Ectodermal cell (in vitro differentiated cells): Measurements from ENCODE around the gene APBA2.
"Not testable (repeated sequence)": the region's sequence is repeated elsewhere in the genome, so short reads cannot be mapped to it uniquely, and the experiment has no call there.

Experiments used
- H3K27ac ChIP-seq: 2 replicates; pipeline ENCODE4 v1.7.0; 2013; ENCODE audit warnings: mild to moderate bottlenecking, low read depth, low read length; ENCODE audit not compliant: insufficient read depth, poor library complexity, severe bottlenecking
- H3K27me3 ChIP-seq: 2 replicates; pipeline ENCODE4 v1.7.0; 2013; ENCODE audit warnings: mild to moderate bottlenecking, low read length; ENCODE audit not compliant: insufficient read depth, control insufficient read depth, poor library complexity, severe bottlenecking
- H3K36me3 ChIP-seq: one replicate; pipeline ENCODE4 v1.7.0; 2013; ENCODE audit warnings: low read length; ENCODE audit not compliant: control insufficient read depth, insufficient read depth
- H3K4me1 ChIP-seq: one replicate; pipeline ENCODE4 v1.7.0; 2013; ENCODE audit warnings: low read length; ENCODE audit not compliant: control insufficient read depth, insufficient read depth
- H3K4me3 ChIP-seq: 2 replicates; pipeline ENCODE4 v1.7.0; 2013; ENCODE audit warnings: low read depth, low read length, control low read depth; ENCODE audit not compliant: insufficient read depth
- H3K9me3 ChIP-seq: 2 replicates; pipeline ENCODE4 v1.7.0; 2013; ENCODE audit warnings: mild to moderate bottlenecking, low read length, moderate library complexity; ENCODE audit not compliant: control insufficient read depth
- WGBS, 2 experiments: methylation state at CpG; one replicate each; pipeline ENCODE4 v1.1.7; 2013; ENCODE audit warnings: missing lambda C conversion rate in 2 of 2; 5-methylcytosine and 5-hydroxymethylcytosine counted together

Gene APBA2

DNA sequence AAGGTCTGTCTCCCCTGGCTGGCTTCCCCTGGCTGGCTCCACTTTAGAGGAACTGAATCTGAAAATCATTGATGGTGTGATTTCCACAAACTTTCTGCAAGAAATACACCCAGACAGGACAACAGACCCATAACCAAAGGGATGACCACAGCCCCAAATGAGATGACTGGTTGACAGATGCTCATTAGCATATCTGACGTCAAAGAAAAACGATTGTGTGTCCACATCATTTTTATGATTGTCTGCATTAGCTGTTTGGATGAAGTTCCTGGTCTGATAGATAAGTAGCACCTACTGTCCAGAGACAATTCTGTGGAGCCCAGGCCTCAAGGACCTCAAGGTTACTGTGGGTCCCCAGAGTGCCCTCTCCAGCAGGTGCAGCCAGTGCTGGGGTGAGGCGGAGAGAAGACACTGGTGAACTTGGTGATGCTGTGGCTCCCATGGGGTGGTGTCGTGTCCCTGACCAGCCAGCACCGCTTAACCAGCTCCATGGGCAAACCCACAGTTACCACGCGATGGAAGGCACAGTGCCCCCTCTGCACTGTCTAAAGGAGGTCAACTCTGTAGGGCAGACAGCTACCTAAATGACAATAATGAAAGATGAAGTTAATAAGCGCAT lies 256.5 kb downstream of the APBA2 start:
- no peak overlapping the region for H3K4me3 ChIP-seq
- no peak overlapping the region for H3K27ac ChIP-seq
- no peaks in the 10 kb centered on the region for H3K36me3 ChIP-seq
- no peaks in the 10 kb centered on the region for H3K4me1 ChIP-seq
- no peaks in the 10 kb centered on the region for H3K27me3 ChIP-seq
- WGBS, 2 experiments, result 93 to 94% methylated on average over 8 of the region's 8 CpGs
- no peaks in the 10 kb centered on the region for H3K9me3 ChIP-seq

DNA sequence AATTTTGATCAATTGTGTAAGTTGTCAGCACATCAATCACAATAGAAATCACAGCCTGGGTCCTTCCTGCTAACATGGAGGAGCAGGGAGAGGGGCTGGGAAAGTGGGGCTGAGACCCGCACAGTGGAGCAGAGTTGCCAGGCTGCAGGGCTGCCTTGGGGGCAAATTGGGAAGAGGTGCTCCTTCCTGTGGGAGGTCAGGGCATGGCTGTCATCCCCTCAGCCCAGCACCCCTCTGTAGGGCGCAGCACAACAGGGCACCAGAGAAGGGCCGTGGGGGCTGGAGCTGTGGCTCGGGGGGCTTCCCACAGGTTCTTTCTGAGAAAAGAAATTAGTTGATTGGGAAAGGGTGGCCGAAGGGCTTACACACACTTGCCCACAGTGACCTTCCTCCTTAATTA lies 257.5 kb downstream of the APBA2 start:
- Histone ChIP-seq H3K36me3 (no peaks in the 10 kb centered on the region), H3K4me3 (no peak overlapping the region), H3K27me3 (no peaks in the 10 kb centered on the region), H3K9me3 (no peaks in the 10 kb centered on the region), H3K27ac (no peak overlapping the region), H3K4me1 (no peaks in the 10 kb centered on the region)
- WGBS, 2 experiments, result 87 to 88% methylated on average over 4 to 5 of the region's 5 CpGs

DNA sequence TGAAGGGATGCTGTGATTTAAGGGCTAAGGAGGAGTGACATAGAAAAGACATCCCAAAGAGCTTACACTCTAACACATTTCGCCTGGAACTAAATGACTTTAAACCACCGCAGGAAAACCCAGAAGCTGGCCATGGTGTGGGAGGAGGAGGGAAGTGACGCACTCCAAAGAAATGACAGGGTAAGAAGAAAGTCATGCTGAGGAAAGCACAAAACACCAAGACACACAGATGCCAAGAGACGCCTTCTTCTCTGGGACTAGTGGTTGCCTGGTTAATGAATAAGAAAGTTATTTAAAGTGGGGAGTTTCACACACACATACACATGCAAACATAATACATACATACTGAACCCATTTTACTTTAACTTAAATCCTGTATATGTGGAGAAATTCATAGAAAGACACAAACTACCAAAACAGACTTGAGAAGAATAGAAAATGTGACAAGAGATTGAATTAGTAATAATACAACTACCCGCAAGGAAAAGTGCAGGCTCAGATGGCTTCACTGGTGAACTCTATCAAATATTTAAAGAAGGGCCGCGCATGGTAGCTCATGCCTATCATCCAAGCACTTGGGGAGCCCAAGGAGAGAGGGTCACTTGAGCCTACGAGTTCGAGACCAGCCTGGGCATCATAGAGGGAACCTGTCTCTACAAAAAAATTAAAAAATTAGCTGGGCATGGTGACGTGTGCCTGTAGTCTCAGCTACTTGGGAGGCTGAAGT lies 258.3 kb downstream of the APBA2 start:
- no peaks in the 10 kb centered on the region for H3K9me3 ChIP-seq
- H3K4me1 ChIP-seq, result no peaks in the 10 kb centered on the region
- no peak overlapping the region for H3K4me3 ChIP-seq
- no peak overlapping the region for H3K27ac ChIP-seq
- H3K36me3 ChIP-seq, result no peaks in the 10 kb centered on the region
- no peaks in the 10 kb centered on the region for H3K27me3 ChIP-seq
- WGBS, 2 experiments, result 83 to 84% methylated on average over 9 to 10 of the region's 10 CpGs

DNA sequence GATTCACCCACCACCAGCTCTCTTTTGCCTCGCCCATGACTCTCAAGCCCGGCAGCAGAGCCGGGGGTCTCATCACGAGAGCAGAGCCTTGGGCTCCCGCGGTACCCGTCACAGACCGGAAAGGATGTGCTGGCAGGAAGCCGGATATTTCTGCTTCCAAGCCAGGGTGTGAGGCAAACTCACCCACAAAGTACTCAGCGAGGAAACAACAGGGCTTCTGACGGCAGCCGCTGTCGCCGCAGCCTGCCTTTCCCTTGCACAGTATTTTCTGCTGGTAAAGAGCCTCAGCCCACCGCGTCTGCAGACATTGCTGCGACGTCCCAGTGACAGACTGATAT lies 263.9 kb downstream of the APBA2 start:
- Histone ChIP-seq H3K36me3 (no peaks in the 10 kb centered on the region), H3K4me1 (no peaks in the 10 kb centered on the region), H3K4me3 (no peak overlapping the region), H3K9me3 (no peaks in the 10 kb centered on the region), H3K27ac (no peak overlapping the region), H3K27me3 (no peaks in the 10 kb centered on the region)
- 96% methylated on average over 18 of the region's 18 CpGs for WGBS, 2 experiments

DNA sequence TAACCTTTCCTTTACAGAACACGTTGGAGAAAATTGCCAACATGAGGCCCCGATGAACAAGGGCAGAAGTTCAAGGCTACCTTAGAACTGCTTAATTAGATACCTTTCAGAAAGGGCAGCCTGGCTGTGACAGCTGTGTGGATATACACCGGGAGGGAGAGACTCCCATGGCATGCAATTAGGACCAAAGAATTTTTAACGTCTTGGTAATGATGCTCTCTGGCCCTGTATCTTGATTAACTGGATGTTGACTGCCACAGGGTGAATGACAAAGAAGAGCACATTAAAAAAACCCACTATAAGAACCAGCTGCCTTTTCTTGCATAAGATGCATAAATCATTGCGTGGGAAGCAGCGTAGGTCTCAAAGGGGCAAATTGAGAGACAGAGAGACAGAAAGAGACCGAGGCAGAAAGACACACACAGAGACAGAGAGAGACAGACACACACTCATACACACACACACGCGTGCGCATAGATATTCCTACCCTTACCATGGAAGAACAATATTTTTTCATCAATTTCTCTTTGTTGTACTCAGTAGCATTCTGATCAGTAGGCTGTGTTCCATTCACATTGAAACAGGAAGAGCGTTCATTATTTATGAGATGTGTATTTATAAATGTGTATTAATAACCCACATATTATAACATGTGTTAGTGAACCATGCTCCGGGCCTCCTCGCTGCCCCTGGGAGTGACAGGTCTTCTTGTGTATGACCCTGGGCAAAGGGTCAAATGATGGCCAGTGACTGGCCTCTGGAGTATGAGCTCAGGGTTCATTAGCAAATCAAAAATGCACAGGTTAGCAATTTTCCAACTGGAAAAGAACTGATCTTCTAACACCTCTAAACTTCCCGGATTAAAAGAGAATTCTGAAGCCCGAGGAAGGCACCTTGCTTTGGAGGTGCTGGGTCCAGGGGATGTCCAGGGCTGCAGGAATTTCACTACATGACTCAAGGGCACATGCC lies 265.0 kb downstream of the APBA2 start:
- no peaks in the 10 kb centered on the region for H3K27me3 ChIP-seq
- 89 to 90% methylated on average over 14 of the region's 15 CpGs for WGBS, 2 experiments
- H3K36me3 ChIP-seq, result no peaks in the 10 kb centered on the region
- no peak overlapping the region for H3K4me3 ChIP-seq
- no peak overlapping the region for H3K27ac ChIP-seq
- no peaks in the 10 kb centered on the region for H3K4me1 ChIP-seq
- H3K9me3 ChIP-seq, result no peaks in the 10 kb centered on the region

DNA sequence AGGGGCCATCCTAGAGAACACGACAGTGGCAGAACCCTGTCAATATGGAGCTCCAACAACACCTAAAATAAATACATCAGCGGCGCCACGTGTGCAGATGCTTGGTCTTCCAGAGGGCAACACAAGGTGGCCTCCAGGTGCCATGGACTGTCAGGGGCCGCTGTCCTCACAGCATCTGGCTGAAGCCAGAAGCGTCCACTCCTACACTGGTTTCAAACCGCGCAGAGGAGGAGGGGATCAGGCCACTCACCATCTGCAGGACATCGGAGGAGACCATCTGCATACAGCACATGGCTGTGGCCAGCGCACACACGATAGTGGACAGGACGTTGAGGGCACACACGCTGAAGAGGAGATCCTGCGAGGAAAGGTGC lies 265.7 kb downstream of the APBA2 start:
- Histone ChIP-seq H3K4me3 (no peak overlapping the region), H3K4me1 (no peaks in the 10 kb centered on the region), H3K27ac (no peak overlapping the region), H3K27me3 (no peaks in the 10 kb centered on the region), H3K36me3 (no peaks in the 10 kb centered on the region), H3K9me3 (no peaks in the 10 kb centered on the region)
- 94% methylated on average over 14 of the region's 14 CpGs for WGBS, 2 experiments

DNA sequence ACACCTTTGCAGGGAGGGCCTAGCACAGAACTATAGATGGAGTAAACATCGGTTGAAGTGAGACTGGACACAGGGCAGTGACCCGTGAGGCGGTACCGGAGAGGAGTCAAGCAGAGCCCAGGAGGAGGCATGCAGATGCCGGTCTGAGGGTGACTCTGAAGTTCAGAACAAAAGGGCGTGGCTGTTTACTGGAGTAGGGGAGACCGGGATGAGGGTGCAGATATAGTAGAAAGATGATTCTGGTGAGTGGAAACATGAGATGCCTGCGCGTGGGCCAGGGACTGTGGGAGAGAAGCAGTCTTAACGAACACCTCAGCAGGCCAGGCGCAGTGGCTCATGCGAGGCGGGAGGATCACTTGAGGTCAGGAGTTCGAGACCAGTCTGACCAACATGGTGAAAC lies 270.7 kb downstream of the APBA2 start:
- Histone ChIP-seq H3K4me3 (no peak overlapping the region), H3K27ac (no peak overlapping the region), H3K36me3 (no peaks in the 10 kb centered on the region), H3K4me1 (no peaks in the 10 kb centered on the region), H3K9me3 (no peaks in the 10 kb centered on the region), H3K27me3 (no peaks in the 10 kb centered on the region)
- 92 to 96% methylated on average over 14 of the region's 14 CpGs for WGBS, 2 experiments

DNA sequence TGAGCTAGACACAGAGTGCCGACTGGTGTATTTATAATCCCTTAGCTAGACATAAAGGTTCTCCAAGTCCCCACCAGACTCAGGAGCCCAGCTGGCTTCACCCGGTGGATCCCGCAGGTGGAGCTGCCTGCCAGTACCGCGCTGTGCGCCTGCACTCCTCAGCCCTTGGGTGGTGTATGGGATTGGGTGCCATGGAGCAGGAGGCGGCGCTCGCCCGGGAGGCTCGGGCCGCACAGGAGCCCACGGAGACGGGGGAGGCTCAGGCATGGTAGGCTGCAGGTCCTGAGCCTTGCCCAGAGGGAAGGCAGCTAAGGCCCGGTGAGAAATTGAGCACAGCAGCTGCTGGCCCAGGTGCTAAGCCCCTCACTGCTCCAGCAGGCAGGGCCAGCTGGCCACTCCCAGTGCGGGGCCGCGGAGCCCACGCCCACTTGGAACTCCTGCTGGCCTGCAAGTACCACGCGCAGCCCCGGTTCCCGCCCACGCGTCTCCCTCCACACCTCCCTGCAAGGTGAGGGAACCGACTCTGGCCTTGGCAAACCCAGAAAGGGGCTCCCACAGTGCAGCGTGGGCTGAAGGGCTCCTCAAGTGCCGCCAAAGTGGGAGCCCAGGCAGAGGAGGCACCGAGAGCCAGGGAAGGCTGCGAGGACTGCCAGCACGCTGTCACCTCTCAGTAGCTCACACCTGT lies 274.1 kb downstream of the APBA2 start:
- Histone ChIP-seq H3K36me3 (no peaks in the 10 kb centered on the region), H3K27me3 (no peaks in the 10 kb centered on the region), H3K9me3 (no peaks in the 10 kb centered on the region), H3K4me1 (no peaks in the 10 kb centered on the region), H3K27ac (no peak overlapping the region), H3K4me3 (no peak overlapping the region)
- WGBS, 2 experiments, result 88% methylated on average over 31 of the region's 31 CpGs

GRCh38 chr15:29162411-29162810 lies 276.6 kb downstream of the APBA2 start:
- H3K27me3 ChIP-seq, result no peaks in the 10 kb centered on the region
- no peaks in the 10 kb centered on the region for H3K36me3 ChIP-seq
- 82 to 90% methylated on average over 5 of the region's 5 CpGs for WGBS, 2 experiments
- no peak overlapping the region for H3K4me3 ChIP-seq
- no peak overlapping the region for H3K27ac ChIP-seq
- H3K4me1 ChIP-seq, result no peaks in the 10 kb centered on the region
- H3K9me3 ChIP-seq, result no peaks in the 10 kb centered on the region

DNA sequence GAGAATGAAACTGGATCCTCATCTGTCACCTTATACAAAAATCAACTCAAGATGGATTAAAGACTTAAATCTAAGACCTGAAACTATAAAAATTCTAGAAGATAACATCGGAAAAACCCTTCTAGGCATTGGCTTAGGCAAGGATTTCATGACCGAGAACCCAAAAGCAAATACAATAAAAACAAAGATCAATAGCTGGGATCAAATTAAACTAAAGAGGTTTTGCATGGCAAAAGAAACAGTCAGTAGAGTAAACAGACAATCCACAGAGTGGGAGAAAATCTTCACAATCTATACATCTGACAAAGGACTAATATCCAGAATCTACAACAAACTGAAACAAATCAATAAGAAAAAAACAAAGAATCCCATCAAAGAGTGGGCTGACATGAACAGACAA lies 281.3 kb downstream of the APBA2 start:
- WGBS, 2 experiments, result 88 to 90% methylated on average over 2 of the region's 2 CpGs
- not testable (repeated sequence) for H3K36me3 ChIP-seq, H3K4me3 ChIP-seq, H3K9me3 ChIP-seq, H3K27ac ChIP-seq, H3K27me3 ChIP-seq, H3K4me1 ChIP-seq
